Erythroblast (primary cell): Measurements from ENCODE around the gene FAM3B.

Source experiments
- GATA1 ChIP-seq: IDR thresholded peaks from 2 replicates; pipeline ENCODE4 v1.6.1; 2011; ENCODE audit warnings: low read depth, mild to moderate bottlenecking, control low read depth, low read length, moderate library complexity
- POLR2A ChIP-seq: IDR thresholded peaks from 2 replicates; pipeline ENCODE4 v1.6.1; 2011; ENCODE audit warnings: mild to moderate bottlenecking, low read length

DNA sequence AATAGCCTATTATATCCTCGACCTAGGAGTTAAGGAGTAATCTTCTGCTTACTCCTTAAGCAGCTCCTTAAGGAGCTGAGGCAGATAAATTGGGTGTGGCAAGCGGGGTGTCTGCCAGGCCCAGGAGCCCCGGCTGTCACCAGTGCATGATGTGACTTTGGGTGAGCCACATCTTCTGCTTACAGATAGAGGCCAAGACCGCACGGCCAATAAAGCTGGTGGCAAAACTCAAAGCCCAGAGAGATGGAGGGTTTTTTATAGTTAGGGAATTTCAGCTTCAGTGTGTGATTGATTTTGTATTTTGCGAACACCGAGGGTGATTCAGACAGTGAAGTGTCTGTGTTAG, 55.1 kb downstream of the FAM3B start:
- TF ChIP-seq POLR2A: no peak
- TF ChIP-seq GATA1: no peak
